Heart right ventricle (tissue), 16 donors: ENCODE results near the gene DUSP2. TPM values are rescaled to one million over a fixed set of nuclear protein-coding genes. Genes with fewer than 3 reads are reported as not detected.

Experiments
- ATAC-seq, 8 donors: fragments of 200-7000 bp; cut with Tn5 transposase; one replicate each; pipeline ENCODE4 v1.9.1; 2020; ENCODE audit warnings: mild to moderate bottlenecking in 8 of 8, moderate library complexity in 8 of 8, moderate number of reproducible peaks in 1 of 8
- DNase-seq, 2 donors: peaks; one replicate each; pipeline ENCODE4 v3.0.0-alpha.2; 2020
- H3K27ac ChIP-seq, 10 donors: fragments of 200-600 bp; sonication (generic) in 2 of 10; one replicate each; pipeline versions ENCODE4 v1.5.0 to v1.8.0; 2020 to 2022; ENCODE audit warnings: mild to moderate bottlenecking in 3 of 10
- H3K27me3 ChIP-seq, 7 donors: fragments of 200-600 bp; one replicate each; pipeline ENCODE4 v1.8.0; 2021 to 2022; ENCODE audit warnings: mild to moderate bottlenecking in 2 of 7
- H3K36me3 ChIP-seq, 9 donors: fragments of 200-600 bp; sonication (generic) in 1 of 9; one replicate each; pipeline versions ENCODE4 v1.5.0 to v1.8.0; 2020 to 2022; ENCODE audit warnings: mild to moderate bottlenecking in 2 of 9
- H3K4me1 ChIP-seq, 9 donors: fragments of 200-600 bp; sonication (generic) in 1 of 9; one replicate each; pipeline versions ENCODE4 v1.5.0 to v1.8.0; 2020 to 2022; ENCODE audit warnings: mild to moderate bottlenecking in 4 of 9
- H3K4me3 ChIP-seq, 10 donors: fragments of 200-600 bp; sonication (generic) in 2 of 10; one replicate each; pipeline versions ENCODE4 v1.5.0 to v1.8.0; 2020 to 2022; ENCODE audit warnings: mild to moderate bottlenecking in 7 of 10, moderate library complexity in 2 of 10
- H3K9me3 ChIP-seq, 11 donors: fragments of 200-600 bp in 10 of 11; sonication (generic) in 2 of 11; one replicate each; pipeline versions ENCODE4 v1.5.0 to v1.8.0; 2013 to 2022; ENCODE audit warnings: mild to moderate bottlenecking in 2 of 11, control low read depth in 1 of 11, moderate library complexity in 1 of 11
- CTCF ChIP-seq, 9 donors: fragments of 200-600 bp; sonication (generic) in 2 of 9; IDR thresholded peaks; one replicate each; pipeline versions ENCODE4 v1.5.0 to v1.8.0; 2021 to 2022; ENCODE audit warnings: antibody characterized with exemption in 9 of 9, mild to moderate bottlenecking in 5 of 9, moderate library complexity in 1 of 9
- WGBS, 2 donors: extraction: QIAGEN DNeasy Blood & Tissue Kit; methylation state at CpG; one replicate each; pipeline ENCODE4 v1.1.7; 2013; ENCODE audit warnings: inconsistent platforms in 1 of 2; 5-methylcytosine and 5-hydroxymethylcytosine counted together
- intact Hi-C, 10 donors: fragments of 100-400 bp; cut with DNase I; formaldehyde crosslinking; loops; one replicate each; pipeline versions ENCODE4 v1.11.1 to v1.14.2; 2022
- polyA plus RNA-seq, 2 donors: library from polyadenylated mRNA; stranded (reverse); fragments of 200-250 nt; gene quantifications; one replicate each; pipeline ENCODE4 v1.2.3, GENCODE V29; 2013
- total RNA-seq, 10 donors: library from RNA; stranded (reverse); fragmentation: NEBNext Ultra II Directional in 3 of 10; extraction: Animal tissue kit (Norgen Biotek cat#: 25700) in 3 of 10; gene quantifications; one replicate each; pipeline versions ENCODE4 v1.2.1 to v1.2.4, GENCODE V29; 2021 to 2023
- donor health status: Arrhythmogenic right ventricular cardiomyopathy.
- donor health status: ischemic (EF 13 %, LVEDD 7.1; RV severe dilation, severe dysfunction).
- donor health status: healthy with polysubstance abuse.
- donor health status: DM: no; HTN: yes; CAD: no.
- donor health status: DM: no; HTN: no; CAD: no.
- donor health status: ischemic (EF 25% LVEDD 6.9; RV normal size, moderate dysfunction).
- donor health status: ischemic (EF 25% LVEDD 5.7; RV mildly dilated, moderate dysfunction).
- donor health status: healthy.
- donor health status: DM: yes; HTN: yes; CAD: no.
- donor health status: Ischemic cardiomyopathy.
- donor health status: ischemic (EF 35%, LVEDD 5.7; RV mildly dilated, moderate dysfunction).
- donor health status: nonischemic (EF 11% LVEDD 7.7; RV severe dilation, severe dysfunction).
- donor health status: DM: yes; HTN: yes; CAD: no.
- donor health status: PGD.
- donor health status: ischemic (EF 29% LVEDD 5.4; RV normal size, mild dysfunction).
- donor health status: nonischemic (EF 23%, LVEDD 6.1; RV moderate dilation, normal function).

DUSP2 gene
- total and polyA plus RNA-seq, 12 donors: 0.61 to 29.1 (median 2.7) TPM

- Histone ChIP-seq H3K4me3 (no peak overlapping the region), H3K9me3 (no peaks in the 10 kb centered on the region), H3K27me3 (peaks cover 0 to 28% (median 1%) of the 10 kb centered on the region in 7 donors), H3K4me1 (no peaks in the 10 kb centered on the region), H3K27ac (no peak overlapping the region), H3K36me3 (no peaks in the 10 kb centered on the region)
- intact Hi-C loops: no loop called here
- ATAC-seq (no peak), DNase-seq (no peak)
- no peak for TF ChIP-seq CTCF (IDR thresholded peaks at IDR 0.05)
- 93 to 94% methylated on average over 14 of the region's 14 CpGs for WGBS, 2 donors
Observed at GRCh38 chr2:96124406-96125265, 20.6 kb downstream of the DUSP2 start.

GRCh38 chr2:96123936-96124335 is 21.3 kb downstream of the DUSP2 start:
- intact Hi-C loops: no loop called here

GRCh38 chr2:96123290-96123689 is 21.9 kb downstream of the DUSP2 start:
- peaks cover 0 to 33% (median 11%) of the 10 kb centered on the region in 7 donors for H3K27me3 ChIP-seq
- peak in 1 of 8 donors; percentile 11 for ATAC-seq
- no peak overlapping the region for H3K4me3 ChIP-seq
- no peak overlapping the region for H3K27ac ChIP-seq
- no peak for DNase-seq
- intact Hi-C loops: no loop called here
- TF ChIP-seq CTCF (IDR thresholded peaks at IDR 0.05): no peak
- no peaks in the 10 kb centered on the region for H3K4me1 ChIP-seq
- no peaks in the 10 kb centered on the region for H3K9me3 ChIP-seq
- H3K36me3 ChIP-seq: no peaks in the 10 kb centered on the region
- WGBS, 2 donors: 85 to 96% methylated on average over 1 of the region's 1 CpG

More at GRCh38 chr2:96123936-96124335, 21.3 kb downstream of the DUSP2 start:
- H3K4me1 ChIP-seq: no peaks in the 10 kb centered on the region
- H3K4me3 ChIP-seq: no peak overlapping the region
- WGBS, 2 donors: 92 to 93% methylated on average over 11 of the region's 11 CpGs
- ATAC-seq: peak in 1 of 8 donors; percentile 9
- no peak overlapping the region for H3K27ac ChIP-seq
- no peaks in the 10 kb centered on the region for H3K9me3 ChIP-seq
- DNase-seq: no peak
- no peak for TF ChIP-seq CTCF (IDR thresholded peaks at IDR 0.05)
- H3K27me3 ChIP-seq: peaks cover 0 to 31% (median 7%) of the 10 kb centered on the region in 7 donors
- no peaks in the 10 kb centered on the region for H3K36me3 ChIP-seq

GRCh38 chr2:96122391-96122790 is 22.8 kb downstream of the DUSP2 start:
- 85 to 92% methylated on average over 5 of the region's 5 CpGs for WGBS, 2 donors
- peaks cover 0 to 41% (median 17%) of the 10 kb centered on the region in 7 donors for H3K27me3 ChIP-seq
- no peaks in the 10 kb centered on the region for H3K9me3 ChIP-seq
- no peaks in the 10 kb centered on the region for H3K36me3 ChIP-seq
- no peak for TF ChIP-seq CTCF (IDR thresholded peaks at IDR 0.05)
- no peak overlapping the region for H3K27ac ChIP-seq
- no peak overlapping the region for H3K4me3 ChIP-seq
- H3K4me1 ChIP-seq: peaks cover 0 to 3% (median under 1%) of the 10 kb centered on the region in 9 donors
- no peak for ATAC-seq
- intact Hi-C loops: no loop called here
- DNase-seq: no peak
